Vagina (tissue), 2 donors: ENCODE data around the gene HERC2.

Experiments used
- CTCF ChIP-seq, 3 experiments: fragments of 450-650 bp in 2 of 3; fragments of 200-600 bp in 1 of 3; sonication (generic) in 1 of 3; IDR thresholded peaks; one replicate each; pipeline ENCODE4 v1.5.1; 2017 to 2019; ENCODE audit warnings: antibody characterized with exemption in 3 of 3, mild to moderate bottlenecking in 2 of 3, moderate library complexity in 2 of 3
- POLR2AphosphoS5 ChIP-seq, 2 donors: sonication (generic); formaldehyde crosslinking; IDR thresholded peaks; one replicate each; pipeline ENCODE4 v1.9.0; 2017; ENCODE audit warnings: antibody characterized with exemption in 2 of 2, mild to moderate bottlenecking in 2 of 2, low read depth in 1 of 2; ENCODE audit not compliant: insufficient read depth in 1 of 2

GRCh38 chr15:28169366-28169765, 152.6 kb downstream of the HERC2 start:
- TF ChIP-seq CTCF (IDR thresholded peaks at IDR 0.05) (no peak), POLR2AphosphoS5 (IDR thresholded peaks at IDR 0.05; ENCODE audit: insufficient read depth in 1 of 2, low read depth in 1 of 2) (no peak)
